Erythroblast (primary cell): Measurements from ENCODE around the gene RNPEPL1.
A peak's percentile ranks its signal among the peaks of the same experiment; 100 is the strongest.
"Not testable (repeated sequence)": the region's sequence is repeated elsewhere in the genome, so short reads cannot be mapped to it uniquely, and the experiment has no call there.

Experiments
- DNase-seq, 2 experiments: peaks; one replicate each; lab custom pipeline; 2025; lab: John Stamatoyannopoulos, UW
- GATA1 ChIP-seq: IDR thresholded peaks from 2 replicates; pipeline ENCODE4 v1.6.1; 2011; ENCODE audit warnings: low read depth, mild to moderate bottlenecking, control low read depth, low read length, moderate library complexity
- POLR2A ChIP-seq: IDR thresholded peaks from 2 replicates; pipeline ENCODE4 v1.6.1; 2011; ENCODE audit warnings: mild to moderate bottlenecking, low read length

RNPEPL1 gene

GRCh38 chr2:240554767-240555493, 13.4 kb upstream of the RNPEPL1 start:
- TF ChIP-seq GATA1 (no peak), POLR2A (no peak)
- DNase-seq, result no peak

GRCh38 chr2:240555541-240556250, 12.6 kb upstream of the RNPEPL1 start:
- TF ChIP-seq GATA1 (no peak), POLR2A (no peak)
- no peak for DNase-seq

- DNase-seq, result peak; percentile 76 to 83
- no peak for TF ChIP-seq GATA1
- no peak for TF ChIP-seq POLR2A
These were observed 11.7 kb upstream of the RNPEPL1 start for GRCh38 chr2:240556553-240557100.

GRCh38 chr2:240557101-240557751, 11.1 kb upstream of the RNPEPL1 start:
- TF ChIP-seq GATA1, result no peak
- TF ChIP-seq POLR2A, result no peak
- DNase-seq, result no peak

GRCh38 chr2:240557808-240558207, 10.5 kb upstream of the RNPEPL1 start, which contains the start of gene ANKMY1:
TSS of gene ANKMY1 (minus strand) at chr2:240557988. CDS start at chr2:240557335, 653 bp downstream.
- TF ChIP-seq POLR2A (peak; percentile 14), GATA1 (no peak)
- DNase-seq, result peak; percentile 86 to 89

- TF ChIP-seq POLR2A (peak; percentile 5), GATA1 (no peak)
- DNase-seq, result no peak
These were observed 10.0 kb upstream of the RNPEPL1 start for GRCh38 chr2:240558236-240558761.

GRCh38 chr2:240559286-240559685, 9.0 kb upstream of the RNPEPL1 start:
- DNase-seq, result no peak
- TF ChIP-seq POLR2A, result no peak

- peak; percentile 93 to 95 for DNase-seq
- TF ChIP-seq POLR2A (peak; percentile 82), GATA1 (no peak)
These were observed 8.2 kb upstream of the RNPEPL1 start, which contains the start of gene DUSP28 for GRCh38 chr2:240560084-240560479. TSS of gene DUSP28 (plus strand) at chr2:240560357. CDS start at chr2:240560685, 328 bp downstream.

- DNase-seq, result peak; percentile 99
- TF ChIP-seq GATA1 (no peak), POLR2A (peak; percentile 97)
These were observed 7.6 kb upstream of the RNPEPL1 start for GRCh38 chr2:240560480-240561324.

GRCh38 chr2:240561325-240561971, 6.8 kb upstream of the RNPEPL1 start:
- peak; percentile 40 to 68 for DNase-seq
- TF ChIP-seq GATA1, result no peak
- TF ChIP-seq POLR2A, result no peak

GRCh38 chr2:240563231-240563630, 5.1 kb upstream of the RNPEPL1 start:
- not testable (repeated sequence) for DNase-seq

- peak in 1 of 2 experiments; percentile 55 for DNase-seq
These were observed 4.2 kb upstream of the RNPEPL1 start for GRCh38 chr2:240563951-240564560.

More at GRCh38 chr2:240563951-240564560, 4.2 kb upstream of the RNPEPL1 start:
- TF ChIP-seq GATA1 (no peak), POLR2A (no peak)
